DND-41 (cell line): ENCODE measurements around the gene ZACN.

Experiments used
- ATAC-seq: fragments of 200-7000 bp; cut with Tn5 transposase; 3 replicates; pipeline ENCODE4 v1.9.1; 2021; ENCODE audit warnings: low read depth; ENCODE audit not compliant: insufficient read depth
- DNase-seq: peaks from one replicate; pipeline ENCODE4 v3.0.0-alpha.2; 2020
- H2AFZ ChIP-seq: 2 replicates; pipeline ENCODE4 v1.6.0; 2012; ENCODE audit warnings: low read depth, low read length
- H3K27ac ChIP-seq: 2 replicates; pipeline ENCODE4 v1.5.1; 2012; ENCODE audit warnings: low read length, inconsistent platforms
- H3K27me3 ChIP-seq: fragments of 200-600 bp; sonication (generic); 2 replicates; pipeline ENCODE4 v1.6.0; 2012; ENCODE audit warnings: low read length, mild to moderate bottlenecking, inconsistent platforms; ENCODE audit not compliant: insufficient read depth, poor library complexity
- H3K36me3 ChIP-seq: 2 replicates; pipeline ENCODE4 v1.5.1; 2012; ENCODE audit warnings: low read length, inconsistent platforms; ENCODE audit not compliant: insufficient read depth
- H3K4me1 ChIP-seq: 2 replicates; pipeline ENCODE4 v1.5.1; 2012; ENCODE audit warnings: mild to moderate bottlenecking, low read length; ENCODE audit not compliant: insufficient read depth
- H3K4me2 ChIP-seq: 2 replicates; pipeline ENCODE4 v1.6.0; 2012; ENCODE audit warnings: mild to moderate bottlenecking, moderate library complexity, low read length, inconsistent platforms; ENCODE audit not compliant: insufficient read depth
- H3K4me3 ChIP-seq, 2 experiments: fragments of 200-600 bp in 1 of 2; shearing (Covaris generic) in 1 of 2; 2 replicates each; pipeline ENCODE4 v1.5.1; 2012 to 2016; ENCODE audit warnings: inconsistent platforms in 2 of 2, low read length in 2 of 2, mild to moderate bottlenecking in 2 of 2, low read depth in 1 of 2, moderate library complexity in 1 of 2
- H3K79me2 ChIP-seq: 2 replicates; pipeline ENCODE4 v1.6.0; 2012; ENCODE audit warnings: low read length, inconsistent platforms; ENCODE audit not compliant: insufficient read depth
- H3K9ac ChIP-seq: 2 replicates; pipeline ENCODE4 v1.6.0; 2012; ENCODE audit warnings: low read depth, mild to moderate bottlenecking, inconsistent platforms, low read length, moderate library complexity
- H3K9me3 ChIP-seq: 2 replicates; pipeline ENCODE4 v1.5.1; 2012; ENCODE audit warnings: low read length, moderate library complexity, mild to moderate bottlenecking, inconsistent platforms; ENCODE audit not compliant: insufficient read depth, severe bottlenecking
- H4K20me1 ChIP-seq: 2 replicates; pipeline ENCODE4 v1.6.0; 2012; ENCODE audit warnings: low read length; ENCODE audit not compliant: insufficient read depth
- EZH2 ChIP-seq: IDR thresholded peaks from 3 replicates; pipeline ENCODE4 v1.6.1; 2012; ENCODE audit warnings: borderline replicate concordance, low read depth, mild to moderate bottlenecking, moderate library complexity, low read length, inconsistent platforms; ENCODE audit not compliant: severe bottlenecking
- TF ChIP-seq, protein P1 (sequence below): IDR thresholded peaks from 2 replicates; pipeline ENCODE4 v1.5.1; 2012; ENCODE audit warnings: borderline replicate concordance, low read length, moderate library complexity, mild to moderate bottlenecking; ENCODE audit not compliant: poor library complexity, severe bottlenecking; ENCODE audit errors: extremely low read depth

The ZACN gene

DNA sequence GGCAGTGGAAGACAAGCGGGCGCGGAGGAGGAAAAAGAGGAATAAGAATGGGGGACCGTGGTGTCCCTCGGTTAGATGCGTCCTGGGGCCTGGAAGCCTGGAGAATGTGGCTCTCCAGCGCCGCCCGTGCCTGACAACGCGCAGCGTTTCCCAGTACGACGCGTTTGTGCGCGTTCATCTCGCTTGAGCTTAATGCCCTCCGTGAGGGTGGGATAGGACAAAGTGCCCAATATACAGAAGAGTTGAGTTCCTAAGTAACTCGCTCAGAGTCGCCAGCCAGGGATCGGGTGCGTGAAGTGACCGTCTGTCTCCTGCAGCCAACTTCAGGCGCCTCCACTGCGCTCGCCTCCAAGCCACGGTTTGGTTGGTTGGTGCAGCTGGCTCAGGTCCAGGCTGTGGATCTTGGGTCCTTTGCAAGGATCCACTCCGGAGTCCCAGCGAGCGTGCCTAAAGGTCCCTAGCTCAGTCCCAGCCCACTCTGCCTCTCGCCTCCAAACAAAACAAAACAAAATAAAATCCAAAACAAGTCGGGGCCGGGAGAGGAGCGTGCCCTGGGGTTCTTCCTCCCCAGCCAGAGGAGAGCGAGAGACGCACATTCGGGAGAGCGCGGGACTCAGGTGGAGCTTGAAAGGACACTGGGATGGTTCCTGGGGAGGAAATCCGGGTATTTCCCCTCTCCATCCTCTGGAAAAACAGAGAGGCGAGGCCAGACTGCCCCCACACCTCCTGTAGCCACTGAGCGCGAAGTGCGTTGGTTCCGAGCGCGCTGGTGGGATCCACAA, 3.4 kb upstream of the ZACN start:
- Histone ChIP-seq H2AFZ (no peak overlapping the region), H3K4me1 (peaks cover 27% of the 10 kb centered on the region), H3K36me3 (peaks cover 3% of the 10 kb centered on the region; the same call in 1 of the 2 replicates), H3K27ac (no peak overlapping the region), H3K4me3 (no peak overlapping the region), H3K9ac (no peak overlapping the region), H3K4me2 (no peak overlapping the region), H4K20me1 (peaks cover 2% of the 10 kb centered on the region; the same call in 1 of the 2 replicates), H3K9me3 (no peaks in the 10 kb centered on the region), H3K79me2 (peaks cover 25% of the 10 kb centered on the region), H3K27me3 (no peaks in the 10 kb centered on the region)
- ATAC-seq (no peak), DNase-seq (no peak)
- TF ChIP-seq, protein P1, sequence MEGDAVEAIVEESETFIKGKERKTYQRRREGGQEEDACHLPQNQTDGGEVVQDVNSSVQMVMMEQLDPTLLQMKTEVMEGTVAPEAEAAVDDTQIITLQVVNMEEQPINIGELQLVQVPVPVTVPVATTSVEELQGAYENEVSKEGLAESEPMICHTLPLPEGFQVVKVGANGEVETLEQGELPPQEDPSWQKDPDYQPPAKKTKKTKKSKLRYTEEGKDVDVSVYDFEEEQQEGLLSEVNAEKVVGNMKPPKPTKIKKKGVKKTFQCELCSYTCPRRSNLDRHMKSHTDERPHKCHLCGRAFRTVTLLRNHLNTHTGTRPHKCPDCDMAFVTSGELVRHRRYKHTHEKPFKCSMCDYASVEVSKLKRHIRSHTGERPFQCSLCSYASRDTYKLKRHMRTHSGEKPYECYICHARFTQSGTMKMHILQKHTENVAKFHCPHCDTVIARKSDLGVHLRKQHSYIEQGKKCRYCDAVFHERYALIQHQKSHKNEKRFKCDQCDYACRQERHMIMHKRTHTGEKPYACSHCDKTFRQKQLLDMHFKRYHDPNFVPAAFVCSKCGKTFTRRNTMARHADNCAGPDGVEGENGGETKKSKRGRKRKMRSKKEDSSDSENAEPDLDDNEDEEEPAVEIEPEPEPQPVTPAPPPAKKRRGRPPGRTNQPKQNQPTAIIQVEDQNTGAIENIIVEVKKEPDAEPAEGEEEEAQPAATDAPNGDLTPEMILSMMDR = no peak
- TF ChIP-seq EZH2 = no peak

DNA sequence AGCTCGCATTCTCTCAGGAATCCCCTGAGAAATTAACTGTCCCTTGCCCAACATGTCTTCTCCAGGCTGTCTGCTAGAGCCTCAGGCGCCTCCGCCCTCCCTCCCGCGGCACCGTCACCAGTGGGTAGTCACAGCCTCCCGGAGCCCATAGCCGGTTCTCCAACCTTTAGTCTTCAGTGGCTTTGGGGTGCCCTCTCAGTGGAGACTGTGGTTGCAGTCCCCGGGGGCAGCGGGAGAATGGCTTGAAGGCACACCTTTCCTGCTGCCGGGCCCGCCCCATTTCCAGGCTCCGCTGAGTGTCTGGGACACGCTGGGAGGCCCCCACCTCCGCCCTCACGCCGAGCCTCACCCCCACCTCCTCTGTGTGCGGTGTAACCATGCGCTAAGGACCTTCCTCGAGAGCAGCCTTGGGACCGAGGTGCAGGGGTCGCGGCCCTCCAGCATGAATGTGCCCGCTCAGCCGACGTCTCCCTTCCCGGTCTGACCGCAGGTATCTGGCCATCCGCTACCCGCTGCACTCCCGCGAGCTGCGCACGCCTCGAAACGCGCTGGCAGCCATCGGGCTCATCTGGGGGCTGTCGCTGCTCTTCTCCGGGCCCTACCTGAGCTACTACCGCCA, 2.7 kb upstream of the ZACN start:
- peaks cover 18% of the 10 kb centered on the region for H3K79me2 ChIP-seq
- peaks cover 2% of the 10 kb centered on the region; the same call in 1 of the 2 replicates for H4K20me1 ChIP-seq
- no peaks in the 10 kb centered on the region for H3K9me3 ChIP-seq
- H3K4me1 ChIP-seq = peaks cover 21% of the 10 kb centered on the region
- no peak overlapping the region for H2AFZ ChIP-seq
- no peak overlapping the region for H3K4me2 ChIP-seq
- ATAC-seq (no peak), DNase-seq (no peak)
- H3K4me3 ChIP-seq = no peak overlapping the region
- no peak overlapping the region for H3K9ac ChIP-seq
- no peaks in the 10 kb centered on the region for H3K27me3 ChIP-seq
- H3K27ac ChIP-seq = no peak overlapping the region
- no peaks in the 10 kb centered on the region; the same call in 1 of the 2 replicates for H3K36me3 ChIP-seq
- no peak for TF ChIP-seq EZH2
- TF ChIP-seq, protein P1 = no peak

DNA sequence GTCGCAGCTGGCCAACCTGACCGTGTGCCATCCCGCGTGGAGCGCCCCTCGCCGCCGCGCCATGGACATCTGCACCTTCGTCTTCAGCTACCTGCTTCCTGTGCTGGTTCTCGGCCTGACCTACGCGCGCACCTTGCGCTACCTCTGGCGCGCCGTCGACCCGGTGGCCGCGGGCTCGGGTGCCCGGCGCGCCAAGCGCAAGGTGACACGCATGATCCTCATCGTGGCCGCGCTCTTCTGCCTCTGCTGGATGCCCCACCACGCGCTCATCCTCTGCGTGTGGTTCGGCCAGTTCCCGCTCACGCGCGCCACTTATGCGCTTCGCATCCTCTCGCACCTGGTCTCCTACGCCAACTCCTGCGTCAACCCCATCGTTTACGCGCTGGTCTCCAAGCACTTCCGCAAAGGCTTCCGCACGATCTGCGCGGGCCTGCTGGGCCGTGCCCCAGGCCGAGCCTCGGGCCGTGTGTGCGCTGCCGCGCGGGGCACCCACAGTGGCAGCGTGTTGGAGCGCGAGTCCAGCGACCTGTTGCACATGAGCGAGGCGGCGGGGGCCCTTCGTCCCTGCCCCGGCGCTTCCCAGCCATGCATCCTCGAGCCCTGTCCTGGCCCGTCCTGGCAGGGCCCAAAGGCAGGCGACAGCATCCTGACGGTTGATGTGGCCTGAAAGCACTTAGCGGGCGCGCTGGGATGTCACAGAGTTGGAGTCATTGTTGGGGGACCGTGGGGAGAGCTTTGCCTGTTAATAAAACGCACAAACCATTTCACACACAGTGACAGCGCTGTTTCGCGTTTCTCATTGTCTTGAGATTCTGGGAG, 2.0 kb upstream of the ZACN start:
- Histone ChIP-seq H2AFZ (no peak overlapping the region), H3K79me2 (peaks cover 11% of the 10 kb centered on the region), H3K27ac (no peak overlapping the region), H3K36me3 (no peaks in the 10 kb centered on the region; the same call in 1 of the 2 replicates), H3K27me3 (no peaks in the 10 kb centered on the region), H3K9ac (no peak overlapping the region), H3K4me3 (no peak overlapping the region), H3K9me3 (no peaks in the 10 kb centered on the region), H3K4me1 (peaks cover 17% of the 10 kb centered on the region), H3K4me2 (no peak overlapping the region), H4K20me1 (no peaks in the 10 kb centered on the region; the same call in 1 of the 2 replicates)
- DNase-seq (no peak), ATAC-seq (no peak)
- no peak for TF ChIP-seq EZH2
- TF ChIP-seq, protein P1 = no peak
